Measurements from ENCODE around the gene TIMM10. TPM values are rescaled to one million over a fixed set of nuclear protein-coding genes. Genes with fewer than 3 reads are reported as not detected.

TIMM10 gene
- total and polyA plus RNA-seq, 2 experiments from 2014 or later, result 23.3 to 99.4 TPM

DNA sequence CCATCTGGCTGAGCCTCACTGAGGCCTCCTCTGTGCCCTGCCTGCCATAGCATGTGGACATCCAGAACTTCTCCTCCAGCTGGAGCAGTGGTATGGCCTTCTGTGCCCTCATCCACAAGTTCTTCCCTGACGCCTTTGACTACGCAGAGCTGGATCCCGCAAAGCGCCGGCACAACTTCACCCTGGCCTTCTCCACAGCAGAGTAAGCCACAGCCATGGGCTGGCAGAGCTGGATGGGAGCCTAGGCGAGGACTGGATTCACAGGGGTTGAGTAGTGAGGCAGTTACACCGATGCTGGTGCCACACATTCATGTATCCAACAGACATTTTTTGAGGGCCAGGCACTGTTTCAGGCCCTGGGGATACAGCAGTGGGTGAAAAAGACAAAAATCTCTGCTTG lies 15.9 kb upstream of the TIMM10 start:
- no peaks in the 10 kb centered on the region for H3K9me2 ChIP-seq (replicated peaks; ENCODE audit: insufficient read depth)
- H3K9me3 ChIP-seq (ENCODE audit: low read depth), result no peaks in the 10 kb centered on the region
- WGBS (ENCODE audit: low lambda C conversion rate, missing lambda C conversion rate), result 98% methylated on average over 7 of the region's 7 CpGs
- H4K20me1 ChIP-seq (ENCODE audit: insufficient read depth, poor library complexity, severe bottlenecking), result no peaks in the 10 kb centered on the region
- no peaks in the 10 kb centered on the region for H3K4me1 ChIP-seq (ENCODE audit: insufficient read depth)
- no peak overlapping the region for H3K27ac ChIP-seq
- H2AFZ ChIP-seq, result no peak overlapping the region
- no peaks in the 10 kb centered on the region for H3K36me3 ChIP-seq (replicated peaks; ENCODE audit: insufficient read depth, low read depth)
- TF ChIP-seq EZH2 (IDR thresholded peaks at IDR 0.05; ENCODE audit: borderline replicate concordance), result no peak
- no peak for TF ChIP-seq EZH2phosphoT487 (IDR thresholded peaks at IDR 0.05; ENCODE audit: low read depth, severe bottlenecking, unreplicated experiment)
- TF ChIP-seq, protein P1, sequence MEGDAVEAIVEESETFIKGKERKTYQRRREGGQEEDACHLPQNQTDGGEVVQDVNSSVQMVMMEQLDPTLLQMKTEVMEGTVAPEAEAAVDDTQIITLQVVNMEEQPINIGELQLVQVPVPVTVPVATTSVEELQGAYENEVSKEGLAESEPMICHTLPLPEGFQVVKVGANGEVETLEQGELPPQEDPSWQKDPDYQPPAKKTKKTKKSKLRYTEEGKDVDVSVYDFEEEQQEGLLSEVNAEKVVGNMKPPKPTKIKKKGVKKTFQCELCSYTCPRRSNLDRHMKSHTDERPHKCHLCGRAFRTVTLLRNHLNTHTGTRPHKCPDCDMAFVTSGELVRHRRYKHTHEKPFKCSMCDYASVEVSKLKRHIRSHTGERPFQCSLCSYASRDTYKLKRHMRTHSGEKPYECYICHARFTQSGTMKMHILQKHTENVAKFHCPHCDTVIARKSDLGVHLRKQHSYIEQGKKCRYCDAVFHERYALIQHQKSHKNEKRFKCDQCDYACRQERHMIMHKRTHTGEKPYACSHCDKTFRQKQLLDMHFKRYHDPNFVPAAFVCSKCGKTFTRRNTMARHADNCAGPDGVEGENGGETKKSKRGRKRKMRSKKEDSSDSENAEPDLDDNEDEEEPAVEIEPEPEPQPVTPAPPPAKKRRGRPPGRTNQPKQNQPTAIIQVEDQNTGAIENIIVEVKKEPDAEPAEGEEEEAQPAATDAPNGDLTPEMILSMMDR (IDR thresholded peaks at IDR 0.05; ENCODE audit: poor library complexity), result no peak
- H3K4me2 ChIP-seq, result no peak overlapping the region
- DNase-seq (ENCODE audit: low spot score), result no peak
- no peak overlapping the region for H3K4me3 ChIP-seq
- no peaks in the 10 kb centered on the region for H3K27me3 ChIP-seq
- no peaks in the 10 kb centered on the region for H3K79me2 ChIP-seq

DNA sequence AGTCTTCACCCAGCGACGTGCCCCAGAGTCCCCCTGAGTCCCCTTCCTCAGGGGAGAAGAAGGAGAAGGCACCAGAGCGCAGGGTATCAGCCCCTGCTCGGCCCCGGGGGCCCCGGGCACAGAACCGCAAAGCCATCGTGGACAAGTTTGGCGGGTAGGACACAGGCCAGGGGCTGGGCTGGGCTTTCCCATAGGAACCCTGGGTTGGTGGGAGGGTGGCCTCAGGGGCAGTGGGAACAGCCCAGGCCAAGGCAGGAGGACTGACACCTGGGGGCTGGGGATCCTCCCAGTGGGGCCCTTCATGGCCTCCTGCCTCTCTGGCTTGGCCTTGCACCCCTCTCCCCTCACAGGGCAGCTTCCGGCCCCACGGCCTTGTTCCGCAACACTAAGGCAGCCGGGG lies 15.3 kb upstream of the TIMM10 start:
- H3K79me2 ChIP-seq, result no peaks in the 10 kb centered on the region
- no peaks in the 10 kb centered on the region for H3K27me3 ChIP-seq
- H3K9me3 ChIP-seq (ENCODE audit: low read depth), result no peaks in the 10 kb centered on the region
- no peak overlapping the region for H3K27ac ChIP-seq
- no peaks in the 10 kb centered on the region for H3K4me1 ChIP-seq (ENCODE audit: insufficient read depth)
- DNase-seq (ENCODE audit: low spot score), result no peak
- no peak overlapping the region for H3K4me3 ChIP-seq
- no peaks in the 10 kb centered on the region for H3K36me3 ChIP-seq (replicated peaks; ENCODE audit: insufficient read depth, low read depth)
- no peaks in the 10 kb centered on the region for H3K9me2 ChIP-seq (replicated peaks; ENCODE audit: insufficient read depth)
- H4K20me1 ChIP-seq (ENCODE audit: insufficient read depth, poor library complexity, severe bottlenecking), result no peaks in the 10 kb centered on the region
- H2AFZ ChIP-seq, result no peak overlapping the region
- TF ChIP-seq EZH2phosphoT487 (IDR thresholded peaks at IDR 0.05; ENCODE audit: low read depth, severe bottlenecking, unreplicated experiment) (no peak), EZH2 (IDR thresholded peaks at IDR 0.05; ENCODE audit: borderline replicate concordance) (no peak)
- TF ChIP-seq, protein P1 (IDR thresholded peaks at IDR 0.05; ENCODE audit: poor library complexity), result no peak
- no peak overlapping the region for H3K4me2 ChIP-seq
- 98% methylated on average over 13 of the region's 13 CpGs for WGBS (ENCODE audit: low lambda C conversion rate, missing lambda C conversion rate)

DNA sequence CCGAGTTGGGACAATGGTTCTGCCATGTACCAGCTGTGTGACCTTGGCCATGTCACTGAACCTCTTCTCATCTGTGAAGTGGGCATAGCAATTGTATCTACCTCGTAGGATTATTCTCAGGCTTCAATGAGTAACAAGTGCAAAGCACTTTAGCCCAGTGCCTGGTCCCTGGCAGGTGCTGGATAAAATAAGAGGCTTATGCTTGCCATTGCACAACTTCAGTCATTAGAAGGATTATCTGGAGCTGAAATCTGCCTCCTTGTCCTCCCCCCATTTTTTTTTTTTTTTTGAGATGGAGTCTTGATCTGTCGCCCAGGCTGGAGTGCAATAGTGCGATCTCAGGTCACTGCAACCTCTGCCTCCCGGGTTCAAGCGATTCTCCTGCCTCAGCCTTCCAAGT lies 14.0 kb upstream of the TIMM10 start:
- no peaks in the 10 kb centered on the region for H3K9me3 ChIP-seq (ENCODE audit: low read depth)
- no peaks in the 10 kb centered on the region for H3K79me2 ChIP-seq
- no peaks in the 10 kb centered on the region for H3K9me2 ChIP-seq (replicated peaks; ENCODE audit: insufficient read depth)
- H3K4me2 ChIP-seq, result no peak overlapping the region
- DNase-seq (ENCODE audit: low spot score), result no peak
- TF ChIP-seq, protein P1 (IDR thresholded peaks at IDR 0.05; ENCODE audit: poor library complexity), result no peak
- TF ChIP-seq EZH2phosphoT487 (IDR thresholded peaks at IDR 0.05; ENCODE audit: low read depth, severe bottlenecking, unreplicated experiment) (no peak), EZH2 (IDR thresholded peaks at IDR 0.05; ENCODE audit: borderline replicate concordance) (no peak)
- H3K4me1 ChIP-seq (ENCODE audit: insufficient read depth), result no peaks in the 10 kb centered on the region
- H3K27ac ChIP-seq, result no peak overlapping the region
- H3K36me3 ChIP-seq (replicated peaks; ENCODE audit: insufficient read depth, low read depth), result no peaks in the 10 kb centered on the region
- no peak overlapping the region for H2AFZ ChIP-seq
- WGBS (ENCODE audit: low lambda C conversion rate, missing lambda C conversion rate), result 95% methylated on average over 6 of the region's 6 CpGs
- no peaks in the 10 kb centered on the region for H3K27me3 ChIP-seq
- no peak overlapping the region for H3K4me3 ChIP-seq
- no peaks in the 10 kb centered on the region for H4K20me1 ChIP-seq (ENCODE audit: insufficient read depth, poor library complexity, severe bottlenecking)

DNA sequence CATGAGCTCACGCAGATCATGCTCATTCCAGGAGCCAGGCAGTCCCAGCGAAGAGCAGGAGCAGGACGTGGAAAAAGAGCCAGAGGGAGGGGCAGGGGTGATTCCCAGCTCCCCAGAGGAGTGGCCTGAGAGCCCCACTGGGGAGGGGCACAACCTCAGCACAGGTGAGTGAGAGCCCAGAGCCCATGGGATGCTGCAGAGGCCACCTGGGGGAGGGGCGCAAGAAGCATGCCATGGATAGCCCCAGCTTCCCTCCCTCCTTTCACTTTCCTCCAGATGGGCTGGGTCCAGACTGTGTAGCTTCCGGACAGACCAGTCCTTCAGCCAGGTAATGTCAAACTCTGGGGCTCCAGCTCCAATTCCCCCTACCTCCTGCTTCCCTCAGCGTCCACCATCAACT lies 13.0 kb upstream of the TIMM10 start:
- TF ChIP-seq, protein P1 (IDR thresholded peaks at IDR 0.05; ENCODE audit: poor library complexity), result no peak
- no peak for DNase-seq (ENCODE audit: low spot score)
- Histone ChIP-seq H3K27me3 (no peaks in the 10 kb centered on the region), H3K27ac (no peak overlapping the region), H3K36me3 (replicated peaks; ENCODE audit: insufficient read depth, low read depth) (no peaks in the 10 kb centered on the region), H2AFZ (no peak overlapping the region), H4K20me1 (ENCODE audit: insufficient read depth, poor library complexity, severe bottlenecking) (no peaks in the 10 kb centered on the region), H3K4me1 (ENCODE audit: insufficient read depth) (no peaks in the 10 kb centered on the region), H3K9me2 (replicated peaks; ENCODE audit: insufficient read depth) (no peaks in the 10 kb centered on the region), H3K4me3 (no peak overlapping the region), H3K9me3 (ENCODE audit: low read depth) (no peaks in the 10 kb centered on the region), H3K79me2 (no peaks in the 10 kb centered on the region), H3K4me2 (no peak overlapping the region)
- WGBS (ENCODE audit: low lambda C conversion rate, missing lambda C conversion rate), result 49% methylated on average over 6 of the region's 6 CpGs
